ENCODE data around the gene SLC9A9.

Gene SLC9A9

GRCh38 chr3:143514109-143514508, 334.2 kb downstream of the SLC9A9 start:
- FAIRE-seq (no peak), DNase-seq (ENCODE audit: low spot score) (no peak)

DNA sequence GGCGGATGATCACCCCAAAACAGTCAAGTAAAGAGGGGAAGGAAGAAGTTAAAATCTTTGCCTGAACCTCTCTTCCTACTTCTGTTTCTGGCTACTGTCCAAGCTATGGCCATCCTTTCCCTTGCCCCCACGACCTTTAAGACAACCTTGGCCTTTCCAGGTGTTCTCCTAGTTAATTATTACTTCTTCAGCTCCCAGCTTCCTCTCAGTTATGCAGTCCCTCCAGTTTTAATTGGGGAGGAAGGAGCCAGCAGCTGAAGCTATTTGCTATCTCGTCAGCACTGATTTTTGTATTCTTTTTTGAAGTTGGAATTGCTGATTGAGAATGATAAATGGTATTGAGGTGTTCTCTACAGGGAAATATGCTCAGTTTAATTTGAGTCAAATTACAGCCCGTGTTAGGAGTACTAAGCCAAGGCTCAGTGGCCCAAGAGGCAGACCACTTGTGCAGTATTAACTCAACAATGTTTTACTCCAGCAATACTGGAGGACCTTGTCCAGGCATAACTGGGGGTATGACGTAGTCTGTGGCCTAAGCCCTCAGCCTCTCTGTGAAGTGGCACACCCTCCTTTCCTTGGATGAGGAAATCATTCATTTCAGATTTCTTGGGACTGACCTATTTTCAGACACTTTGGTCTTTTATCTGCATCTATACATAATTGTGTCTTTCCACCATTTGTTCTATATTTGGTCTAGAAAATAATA, 336.9 kb downstream of the SLC9A9 start:
- no peak for FAIRE-seq

DNA sequence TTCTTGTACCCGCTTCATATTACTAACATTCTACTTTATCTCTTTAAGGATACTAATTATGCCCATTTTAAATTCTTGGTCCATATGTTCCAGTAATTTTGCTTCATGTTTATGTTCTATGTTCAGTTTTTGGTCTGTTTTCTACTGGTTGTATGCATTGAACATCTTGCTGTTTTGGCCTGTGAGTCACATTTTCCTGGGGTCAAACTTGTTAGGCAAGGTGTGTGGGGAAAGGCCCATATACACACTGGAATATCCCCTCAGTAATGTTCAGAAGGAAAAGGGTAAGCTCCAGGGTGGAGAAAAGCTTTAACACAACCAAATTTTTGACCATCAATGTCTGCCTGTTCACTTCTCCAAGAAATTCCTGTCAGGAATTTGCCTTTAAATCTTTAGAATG, 337.7 kb downstream of the SLC9A9 start:
- FAIRE-seq (no peak), DNase-seq (ENCODE audit: low spot score) (no peak)

More for the DNA sequence above, 336.9 kb downstream of the SLC9A9 start:
- no peak for DNase-seq (ENCODE audit: low spot score)

GRCh38 chr3:143507735-143508580, 340.3 kb downstream of the SLC9A9 start:
- FAIRE-seq (peak; percentile 87), DNase-seq (ENCODE audit: low spot score) (peak; percentile 75)

- DNase-seq (ENCODE audit: low spot score) (no peak), FAIRE-seq (no peak)
These were observed 342.1 kb downstream of the SLC9A9 start for GRCh38 chr3:143506190-143506589.

- DNase-seq (ENCODE audit: low spot score) (no peak), FAIRE-seq (no peak)
These were observed 344.9 kb downstream of the SLC9A9 start for GRCh38 chr3:143503325-143503885.

DNA sequence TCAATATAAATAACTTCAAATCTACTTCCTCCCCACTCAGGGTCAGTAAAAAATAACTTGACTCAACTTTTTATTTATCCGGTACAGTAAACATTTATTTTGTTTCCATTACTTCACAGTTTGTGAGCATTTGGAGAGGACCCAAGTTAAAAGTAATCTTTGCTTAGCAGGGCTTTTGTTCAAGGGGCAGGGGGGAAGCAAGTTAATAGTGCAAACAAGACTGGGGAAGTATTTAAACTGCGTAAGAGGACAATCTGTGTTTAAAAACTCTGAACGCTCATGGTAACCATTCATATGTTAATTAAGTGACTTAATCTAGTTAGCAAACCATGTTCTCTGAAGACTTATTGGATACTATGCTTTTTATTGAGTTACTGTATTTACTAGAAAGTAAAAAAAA, 346.2 kb downstream of the SLC9A9 start:
- FAIRE-seq, result no peak
- DNase-seq (ENCODE audit: low spot score), result no peak

DNA sequence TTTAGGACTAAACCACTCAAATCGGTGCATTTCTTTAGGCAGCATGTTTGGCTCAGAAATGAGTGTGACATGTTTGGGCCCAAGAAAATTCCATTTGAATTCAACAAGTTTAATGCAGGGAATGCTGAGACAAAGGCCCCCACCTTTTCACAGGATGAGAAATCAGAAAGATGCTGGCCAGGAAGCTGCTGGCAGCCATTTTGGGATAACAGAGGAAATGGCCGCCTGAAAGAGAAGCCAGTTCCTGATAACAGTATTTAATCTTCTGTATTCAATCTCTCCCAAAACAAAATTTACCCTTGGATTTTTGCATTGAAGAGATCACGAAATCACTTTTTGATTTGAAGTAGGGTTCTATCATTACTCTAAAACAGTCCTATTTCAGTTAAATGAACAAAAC, 350.9 kb downstream of the SLC9A9 start:
- DNase-seq (ENCODE audit: low spot score) (no peak), FAIRE-seq (no peak)

DNA sequence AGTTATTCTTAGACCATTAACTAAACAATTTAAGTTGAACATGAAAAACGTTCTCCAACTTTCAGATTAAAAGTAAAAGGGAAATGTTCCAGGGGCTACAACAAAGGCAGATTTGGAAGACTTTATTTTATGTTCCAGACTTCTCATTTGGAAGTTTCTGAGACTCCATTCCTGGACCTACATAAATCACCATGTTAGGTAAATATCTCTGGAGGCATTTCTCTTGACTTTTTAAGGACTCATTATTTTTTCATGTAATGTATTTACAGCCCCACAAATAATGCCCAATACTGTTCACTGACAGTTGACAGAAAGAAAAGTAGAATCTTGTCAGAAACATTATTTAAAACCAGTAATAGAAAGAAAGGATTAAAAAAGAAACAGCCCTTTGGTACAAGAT, 352.1 kb downstream of the SLC9A9 start:
- DNase-seq (ENCODE audit: low spot score) (no peak), FAIRE-seq (no peak)

- FAIRE-seq (no peak), DNase-seq (ENCODE audit: low spot score) (no peak)
These were observed 352.7 kb downstream of the SLC9A9 start for GRCh38 chr3:143495527-143495926.

DNA sequence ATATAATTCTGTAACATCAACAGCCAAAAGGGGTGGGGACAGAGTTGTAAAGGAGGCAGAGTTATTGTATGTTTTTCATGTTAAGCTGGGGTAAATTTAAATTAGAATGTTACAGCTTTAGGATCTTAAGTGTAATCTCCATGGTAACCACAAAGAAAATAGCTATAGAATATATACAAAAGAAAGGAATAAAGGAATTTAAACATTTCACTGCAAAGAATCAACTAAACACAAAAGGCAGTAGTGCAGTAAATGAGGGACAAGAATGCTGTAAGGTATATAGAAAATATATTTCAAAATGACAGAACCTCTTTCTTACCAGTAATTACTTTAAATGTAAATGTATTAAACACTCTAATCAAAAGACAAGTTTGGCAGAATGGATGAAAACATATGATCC, 361.7 kb downstream of the SLC9A9 start:
- FAIRE-seq (no peak), DNase-seq (ENCODE audit: low spot score) (no peak)

DNA sequence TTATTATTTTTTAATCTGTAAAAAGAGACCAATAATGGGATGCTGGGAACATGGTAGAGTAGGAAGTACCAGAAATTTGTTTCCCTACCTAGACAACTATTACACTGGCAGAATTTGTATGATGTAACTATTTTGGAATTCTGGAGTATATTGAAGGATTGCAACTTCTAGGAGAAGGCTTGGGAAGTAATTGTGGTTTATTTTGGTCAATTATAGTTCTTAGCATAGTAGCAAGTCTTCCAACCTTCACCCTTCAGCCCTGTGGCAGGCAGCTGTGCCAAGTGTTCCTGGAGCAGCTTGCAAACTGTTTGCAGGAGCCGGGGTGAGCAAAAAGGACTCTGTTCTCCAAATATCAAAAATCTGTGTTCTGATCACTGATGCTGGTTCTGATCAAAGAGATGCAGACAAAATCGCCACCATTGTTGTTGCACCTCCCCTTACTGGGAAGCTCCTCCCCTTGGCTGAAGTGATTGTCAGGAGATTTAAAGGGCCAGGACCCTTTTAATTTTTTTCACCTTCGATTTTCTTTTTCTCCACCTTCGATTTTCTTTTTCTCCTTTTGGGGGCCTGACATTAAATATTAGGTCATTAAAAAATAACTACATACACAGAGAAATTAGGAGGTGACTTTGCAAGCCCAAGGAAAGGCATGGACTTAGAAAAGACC, 363.3 kb downstream of the SLC9A9 start:
- DNase-seq (ENCODE audit: low spot score), result peak; percentile 31

DNA sequence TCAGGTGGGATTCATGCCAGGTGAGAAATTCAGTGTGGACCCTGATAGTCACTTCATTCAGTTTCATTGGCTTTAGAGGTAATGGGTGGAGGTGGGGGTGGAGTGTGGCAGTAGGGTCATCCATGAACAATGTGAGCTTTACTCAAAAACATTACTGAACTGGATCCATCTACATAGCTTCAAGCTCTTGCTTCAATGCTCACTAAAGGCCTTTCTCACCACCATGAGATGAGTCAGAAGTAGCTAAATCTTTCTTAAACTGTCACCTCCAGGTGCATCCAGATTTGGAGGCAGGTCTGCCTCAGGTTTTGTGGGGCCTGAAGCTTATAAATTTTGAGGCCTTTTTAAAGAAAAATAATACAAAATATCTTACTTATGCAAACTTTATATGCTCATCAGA, 365.1 kb downstream of the SLC9A9 start:
- peak; percentile 61 for DNase-seq (ENCODE audit: low spot score)
- peak; percentile 88 for FAIRE-seq

More for the DNA sequence above, 363.3 kb downstream of the SLC9A9 start:
- FAIRE-seq, result peak; percentile 34

DNA sequence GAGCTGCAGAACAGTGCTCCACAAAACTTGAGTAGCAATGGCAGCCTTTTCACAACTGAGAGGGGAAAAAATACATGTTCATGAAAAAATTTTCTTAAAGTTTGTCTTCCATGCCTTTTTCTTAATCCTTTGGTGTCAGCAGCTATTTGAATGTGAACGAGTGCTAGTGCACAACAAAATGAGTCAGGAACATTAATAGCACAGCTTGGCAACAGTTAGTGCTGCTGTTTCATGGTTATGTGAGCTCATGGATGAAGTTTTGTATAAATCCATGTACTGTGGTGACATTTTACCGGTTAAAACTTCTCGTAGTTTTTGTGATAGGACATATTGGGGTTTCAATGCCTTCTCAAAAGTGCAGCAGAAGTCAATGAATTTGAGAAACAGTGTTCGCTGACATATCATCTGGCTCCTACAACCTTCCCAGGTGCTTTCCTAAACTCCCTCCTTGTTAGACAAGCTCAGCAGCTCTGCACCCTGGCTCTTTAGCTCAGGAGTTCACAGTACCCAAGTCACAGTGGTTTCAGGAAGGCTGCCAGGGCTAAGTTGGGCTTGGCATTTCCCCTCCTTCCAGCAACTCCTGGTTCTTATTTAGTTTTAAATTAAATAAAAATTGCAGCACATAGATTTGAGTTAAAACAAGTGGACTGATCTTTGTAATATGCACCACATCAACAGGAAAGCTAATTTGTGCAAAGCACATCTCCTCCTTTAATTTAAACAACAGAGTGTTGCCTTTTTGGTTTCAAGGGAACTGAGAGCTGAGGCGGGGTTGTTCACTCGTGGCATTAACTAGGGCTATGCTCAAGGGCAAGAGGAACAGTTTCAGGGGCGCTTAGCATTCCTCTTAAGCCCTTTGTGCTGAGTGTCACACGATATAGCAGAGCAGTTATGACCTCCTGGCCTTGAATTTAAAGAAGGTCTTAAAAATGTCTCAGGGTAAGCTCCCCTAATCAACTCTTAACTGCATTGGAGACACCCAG, 365.9 kb downstream of the SLC9A9 start:
- FAIRE-seq, result peak; percentile 24
- DNase-seq (ENCODE audit: low spot score), result peak; percentile 16

GRCh38 chr3:143480344-143480743, 367.9 kb downstream of the SLC9A9 start:
- peak; percentile 97 for DNase-seq (ENCODE audit: low spot score)

GRCh38 chr3:143479727-143480126, 368.5 kb downstream of the SLC9A9 start:
- no peak for FAIRE-seq
- DNase-seq (ENCODE audit: low spot score), result peak; percentile 21

More at GRCh38 chr3:143480344-143480743, 367.9 kb downstream of the SLC9A9 start:
- peak; percentile 98 for FAIRE-seq

DNA sequence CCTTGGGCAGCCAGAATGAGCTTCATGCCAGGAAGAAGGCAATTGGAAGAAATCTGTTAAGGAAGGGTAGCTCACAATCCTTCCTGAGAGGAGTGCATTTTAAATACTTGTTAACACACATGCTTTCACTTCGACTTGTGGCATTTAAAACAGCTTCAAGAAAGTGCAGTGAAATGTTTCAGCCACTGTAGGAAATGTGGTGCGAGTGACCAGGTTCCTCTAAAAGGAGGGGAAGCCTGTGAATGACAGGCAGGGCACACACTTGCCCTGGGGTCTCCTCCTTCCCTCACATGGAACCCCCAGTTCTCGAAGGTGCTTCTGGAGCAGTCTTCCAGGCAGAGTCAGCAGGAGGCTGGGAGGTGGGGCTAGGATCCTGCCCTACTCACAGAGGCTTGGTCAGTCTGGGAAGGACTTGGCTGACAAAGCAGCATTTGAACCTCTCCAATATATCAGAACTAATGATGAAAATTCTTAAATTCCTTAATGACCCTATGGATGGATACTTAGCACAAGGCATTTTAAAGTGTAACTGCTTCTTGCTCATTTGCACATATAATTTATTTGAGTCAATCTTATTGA, 370.1 kb downstream of the SLC9A9 start:
- DNase-seq (ENCODE audit: low spot score) (no peak), FAIRE-seq (no peak)

- no peak for FAIRE-seq
- DNase-seq (ENCODE audit: low spot score), result no peak
These were observed 371.2 kb downstream of the SLC9A9 start for GRCh38 chr3:143476965-143477640.

GRCh38 chr3:143475981-143476380, 372.3 kb downstream of the SLC9A9 start:
- FAIRE-seq (no peak), DNase-seq (ENCODE audit: low spot score) (no peak)
